ENCODE measurements around the gene C6orf132. TPM values are rescaled to one million over a fixed set of nuclear protein-coding genes. Genes with fewer than 3 reads are reported as not detected.

Gene C6orf132
- total and polyA plus RNA-seq, 2 of the 8 experiments (the other 6 are each of a cell fraction or from before 2014, with no cell fraction given), result 31.5 to 64.0 TPM

DNA sequence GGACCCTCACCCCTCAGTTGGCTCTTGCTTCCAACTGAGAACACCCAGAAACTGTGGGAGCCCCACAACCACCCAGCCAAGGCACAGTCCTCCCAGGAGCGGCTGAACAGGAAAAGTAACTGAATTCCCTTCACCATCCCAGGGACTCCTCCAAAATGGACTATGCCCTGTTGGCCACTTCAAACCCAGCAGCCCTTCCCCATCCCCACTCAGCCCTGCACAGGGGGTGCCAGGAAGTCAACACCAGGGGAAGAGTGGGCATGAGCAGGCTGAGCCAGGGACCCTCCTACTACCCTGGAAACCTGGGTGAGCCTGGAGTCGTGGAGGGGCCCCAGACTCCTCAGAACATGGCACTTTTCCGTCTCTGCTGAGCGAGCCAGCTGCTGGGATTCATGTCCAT is 42.1 kb upstream of the C6orf132 start (continued):
- no peak for TF ChIP-seq NRF1 (IDR thresholded peaks at IDR 0.05; ENCODE audit: low read depth, low read length)
- TF ChIP-seq POU5F1 (IDR thresholded peaks at IDR 0.05; ENCODE audit: low read depth, low read length), result no peak

All from H1 (cell line).